ENCODE results near the gene OR52E2.

GRCh38 chr11:5107285-5107684 lies 47.9 kb upstream of the OR52E2 start:
- TF ChIP-seq SIN3A (IDR thresholded peaks at IDR 0.05; ENCODE audit: borderline replicate concordance, insufficient read depth, low read length): no peak
- TF ChIP-seq TAF1 (IDR thresholded peaks at IDR 0.05; ENCODE audit: borderline replicate concordance, insufficient read depth, low read length): no peak
- no peak for TF ChIP-seq POLR2AphosphoS5 (IDR thresholded peaks at IDR 0.05; ENCODE audit: low read depth, low read length)
- TF ChIP-seq REST (IDR thresholded peaks at IDR 0.05; ENCODE audit: insufficient read depth in 1 of 2, low read depth in 2 of 2, low read length in 2 of 2): no peak
- TF ChIP-seq FOXP2 (optimal IDR thresholded peaks at IDR 0.05; ENCODE audit: borderline replicate concordance, extremely low read depth, extremely low read length, insufficient read depth): no peak

Measured in PFSK-1 (cell line).